ENCODE results near the gene LRTM2.

GRCh38 chr12:1884651-1885050 is 64.3 kb downstream of the LRTM2 start:
- TF ChIP-seq POLR2A (IDR thresholded peaks at IDR 0.05), result no peak
- TF ChIP-seq CTCF (IDR thresholded peaks at IDR 0.05), result no peak

Data from body of pancreas (tissue), 4 donors.